OCI-LY7 (cell line): ENCODE data around the gene SYTL2. TPM values are rescaled to one million over a fixed set of nuclear protein-coding genes. Genes with fewer than 3 reads are reported as not detected.
"Not testable (repeated sequence)": the region's sequence is repeated elsewhere in the genome, so short reads cannot be mapped to it uniquely, and the experiment has no call there.

Experiments used
- BruUV-seq: library from RNA; stranded (reverse); fragments of 400-500 nt; replicated peaks from 2 replicates; lab custom pipeline; 2021; lab: Mats Ljungman, UMichigan
- CTCF ChIA-PET: fragments of 300-600 bp; sonication (Branson Sonifier 250); formaldehyde crosslinking; loops from one replicate; lab custom pipeline; 2022; ENCODE audit warnings: antibody characterized with exemption; ENCODE audit not compliant: unreplicated experiment; lab: Charles Lee
- POLR2A ChIA-PET: fragments of 300-600 bp; sonication (Branson Sonifier 250); formaldehyde crosslinking; loops from one replicate; lab custom pipeline; 2022; ENCODE audit warnings: antibody characterized with exemption; lab: Charles Lee
- DNase-seq: peaks from one replicate; pipeline ENCODE4 v3.0.0-alpha.2; 2015; ENCODE audit warnings: low spot score
- H2AFZ ChIP-seq: fragments of 200-600 bp; sonication (generic), shearing (Covaris generic); 2 replicates; pipeline ENCODE4 v1.6.1; 2014; ENCODE audit warnings: mild to moderate bottlenecking, antibody characterized with exemption, low read length, moderate library complexity
- H3K27ac ChIP-seq: fragments of 200-600 bp; sonication (generic); 2 replicates; pipeline ENCODE4 v1.5.1; 2014; ENCODE audit warnings: mixed run types, low read depth, mild to moderate bottlenecking, moderate library complexity, low read length, inconsistent platforms; ENCODE audit not compliant: poor library complexity, severe bottlenecking
- H3K36me3 ChIP-seq: fragments of 200-600 bp; sonication (generic); 2 replicates; pipeline ENCODE4 v1.6.1; 2014; ENCODE audit warnings: mild to moderate bottlenecking, antibody characterized with exemption, low read length, moderate library complexity, mixed read lengths; ENCODE audit not compliant: insufficient read depth
- H3K4me1 ChIP-seq: fragments of 200-600 bp; sonication (generic); 2 replicates; pipeline ENCODE4 v1.5.1; 2014; ENCODE audit warnings: mild to moderate bottlenecking, low read length; ENCODE audit not compliant: insufficient read depth, poor library complexity, severe bottlenecking
- H3K4me2 ChIP-seq: fragments of 200-600 bp; sonication (generic); 2 replicates; pipeline ENCODE4 v1.6.1; 2014; ENCODE audit warnings: mild to moderate bottlenecking, low read length
- H3K4me3 ChIP-seq: fragments of 200-600 bp; sonication (generic); 2 replicates; pipeline ENCODE4 v1.5.1; 2014; ENCODE audit warnings: mild to moderate bottlenecking, low read depth, low read length; ENCODE audit not compliant: poor library complexity, severe bottlenecking
- H3K79me2 ChIP-seq: fragments of 200-600 bp; sonication (generic); 2 replicates; pipeline ENCODE4 v1.6.1; 2016; ENCODE audit warnings: low read depth, mild to moderate bottlenecking, low read length, moderate library complexity, mixed read lengths; ENCODE audit not compliant: insufficient read depth
- H3K9me2 ChIP-seq: fragments of 200-600 bp; sonication (generic); 2 replicates; pipeline ENCODE4 v1.6.1; 2016; ENCODE audit warnings: mild to moderate bottlenecking, low read length, mixed read lengths; ENCODE audit not compliant: insufficient read depth
- H3K9me3 ChIP-seq: fragments of 200-600 bp; sonication (generic); 2 replicates; pipeline ENCODE4 v1.6.1; 2014; ENCODE audit warnings: mild to moderate bottlenecking, mixed run types, low read length, mixed read lengths
- H4K20me1 ChIP-seq: fragments of 200-600 bp; sonication (generic); 2 replicates; pipeline ENCODE4 v1.6.1; 2014; ENCODE audit warnings: mild to moderate bottlenecking, antibody characterized with exemption, low read length, moderate library complexity, mixed read lengths; ENCODE audit not compliant: insufficient read depth
- CTCF ChIP-seq: fragments of 200-600 bp; sonication (generic); conservative IDR thresholded peaks from 2 replicates; pipeline ENCODE4 v1.5.1; 2014; ENCODE audit warnings: mild to moderate bottlenecking, antibody characterized with exemption, low read length, moderate library complexity, mixed read lengths
- EZH2phosphoT487 ChIP-seq: fragments of 200-600 bp; sonication (generic); IDR thresholded peaks from 2 replicates; pipeline ENCODE4 v1.6.1; 2018; ENCODE audit warnings: low read depth, borderline replicate concordance, mild to moderate bottlenecking, mixed run types, antibody characterized with exemption, low read length, moderate library complexity, mixed read lengths
- intact Hi-C: fragments of 100-400 bp; cut with micrococcal nuclease; formaldehyde crosslinking; loops from one replicate; pipeline ENCODE4 v1.10.0; 2022; ENCODE audit not compliant: unreplicated experiment
- total RNA-seq, 2 experiments: library from RNA; depleted of rRNA in 1 of 2; stranded (reverse); fragments of >200 nt in 1 of 2; shearing (Covaris generic) in 1 of 2; gene quantifications; 2 replicates each; pipeline ENCODE4 v1.2.3, GENCODE V29; 2014 to 2022

The SYTL2 gene
- total RNA-seq, 2 experiments from 2014 or later, result 2.6 to 5.1 TPM

- H3K79me2 ChIP-seq, result no peaks in the 10 kb centered on the region
- no peak overlapping the region for H3K4me2 ChIP-seq
- CTCF ChIA-PET, result no interaction called here
- no peak overlapping the region for H2AFZ ChIP-seq
- intact Hi-C loops, result no loop called here
- DNase-seq, result no peak
- H3K9me3 ChIP-seq, result no peaks in the 10 kb centered on the region
- BruUV-seq, result no TSS peak
- no peak overlapping the region for H3K4me3 ChIP-seq
- POLR2A ChIA-PET, result no interaction called here
- no peaks in the 10 kb centered on the region for H3K36me3 ChIP-seq
- H4K20me1 ChIP-seq, result no peaks in the 10 kb centered on the region
- no peaks in the 10 kb centered on the region; the same call in 1 of the 2 replicates for H3K9me2 ChIP-seq
- no peaks in the 10 kb centered on the region for H3K4me1 ChIP-seq
- H3K27ac ChIP-seq, result no peak overlapping the region
- TF ChIP-seq CTCF (no peak), EZH2phosphoT487 (no peak)
Measured at GRCh38 chr11:85845124-85845631, 34.2 kb upstream of the SYTL2 start.

- DNase-seq, result no peak
- no TSS peak for BruUV-seq
- TF ChIP-seq EZH2phosphoT487 (no peak), CTCF (no peak)
- H3K4me3 ChIP-seq, result no peak overlapping the region
- H3K27ac ChIP-seq, result no peak overlapping the region
- H4K20me1 ChIP-seq, result no peaks in the 10 kb centered on the region
- no peaks in the 10 kb centered on the region; the same call in 1 of the 2 replicates for H3K9me2 ChIP-seq
- intact Hi-C loops, result no loop called here
- H2AFZ ChIP-seq, result no peak overlapping the region
- no peaks in the 10 kb centered on the region for H3K79me2 ChIP-seq
- ChIA-PET CTCF (no interaction called here), POLR2A (no interaction called here)
- H3K4me2 ChIP-seq, result no peak overlapping the region
- no peaks in the 10 kb centered on the region for H3K4me1 ChIP-seq
- no peaks in the 10 kb centered on the region for H3K9me3 ChIP-seq
- no peaks in the 10 kb centered on the region for H3K36me3 ChIP-seq
Measured at GRCh38 chr11:85844439-85845123, 33.6 kb upstream of the SYTL2 start.

GRCh38 chr11:85843929-85844328 is 33.0 kb upstream of the SYTL2 start:
- TF ChIP-seq CTCF (no peak), EZH2phosphoT487 (no peak)
- DNase-seq, result no peak
- Histone ChIP-seq H3K4me2 (no peak overlapping the region), H3K9me3 (no peaks in the 10 kb centered on the region), H4K20me1 (no peaks in the 10 kb centered on the region), H3K9me2 (no peaks in the 10 kb centered on the region; the same call in 1 of the 2 replicates), H3K79me2 (no peaks in the 10 kb centered on the region), H3K36me3 (no peaks in the 10 kb centered on the region), H3K4me3 (no peak overlapping the region), H2AFZ (no peak overlapping the region), H3K27ac (no peak overlapping the region), H3K4me1 (no peaks in the 10 kb centered on the region)
- CTCF ChIA-PET, result no interaction called here
- intact Hi-C loops, result no loop called here
- no TSS peak for BruUV-seq
- POLR2A ChIA-PET, result no interaction called here

DNA sequence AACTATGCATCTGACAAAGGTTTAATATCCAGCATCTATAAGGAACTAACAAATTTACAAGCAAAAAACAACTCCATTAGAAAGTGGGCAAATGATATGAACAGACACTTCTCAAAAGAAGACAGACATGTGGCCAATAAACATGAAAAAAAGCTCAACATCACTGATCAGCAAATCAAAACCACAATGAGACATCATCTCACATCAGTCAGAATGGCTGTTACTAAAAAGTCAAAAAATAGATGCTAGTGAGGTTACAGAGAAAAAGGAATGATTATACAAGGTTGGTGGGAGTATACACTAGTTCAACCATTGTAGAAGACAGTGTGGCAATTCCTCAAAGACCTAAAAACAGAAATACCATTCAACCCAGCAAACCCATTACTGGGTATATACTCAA is 30.0 kb upstream of the SYTL2 start:
- H3K27ac ChIP-seq, H3K9me2 ChIP-seq, H3K79me2 ChIP-seq, H3K4me2 ChIP-seq, H3K9me3 ChIP-seq, H3K4me1 ChIP-seq, H2AFZ ChIP-seq, H3K36me3 ChIP-seq, H4K20me1 ChIP-seq, intact Hi-C loops, H3K4me3 ChIP-seq, CTCF ChIA-PET, BruUV-seq, DNase-seq: not testable (repeated sequence)
- POLR2A ChIA-PET, result interaction anchor here (0.6 to 0.7 kb wide), 3 partner anchors 78 to 1014 kb away, joined by 3 read pairs; no protein-coding TSS in a partner anchor
